Ascending aorta (tissue), 2 donors: Measurements from ENCODE around the gene NF1. TPM values are rescaled to one million over a fixed set of nuclear protein-coding genes. Genes with fewer than 3 reads are reported as not detected.

Source experiments
- DNase-seq, 2 donors: peaks; one replicate each; pipeline ENCODE4 v3.0.0-alpha.2; 2019; ENCODE audit warnings: low spot score in 2 of 2
- H3K27ac ChIP-seq, 2 donors: fragments of 200-600 bp; sonication (generic); one replicate each; pipeline ENCODE4 v1.5.1; 2016 to 2017; ENCODE audit warnings: mild to moderate bottlenecking in 1 of 2
- H3K27me3 ChIP-seq: fragments of 200-600 bp; sonication (generic); one replicate; pipeline ENCODE4 v1.5.1; 2017
- H3K36me3 ChIP-seq, 2 donors: fragments of 200-600 bp; sonication (generic); one replicate each; pipeline ENCODE4 v1.5.1; 2016
- H3K4me1 ChIP-seq, 2 donors: fragments of 200-600 bp; sonication (generic); one replicate each; pipeline ENCODE4 v1.5.1; 2016 to 2017; ENCODE audit warnings: mild to moderate bottlenecking in 1 of 2
- H3K4me3 ChIP-seq, 2 donors: fragments of 200-600 bp; sonication (generic); one replicate each; pipeline ENCODE4 v1.5.1; 2016 to 2017; ENCODE audit warnings: mild to moderate bottlenecking in 1 of 2
- H3K9me3 ChIP-seq, 2 donors: fragments of 200-600 bp; sonication (generic); one replicate each; pipeline ENCODE4 v1.5.1; 2016
- intact Hi-C: fragments of 100-400 bp; cut with DNase I; formaldehyde crosslinking; loops from one replicate; pipeline ENCODE4 v1.15.1; 2023
- total RNA-seq: library from RNA; depleted of rRNA; stranded (reverse); fragments of >200 nt; gene quantifications from one replicate; pipeline ENCODE4 v1.1.0, GENCODE V29; 2016
- TF ChIP-seq, protein P1 (sequence below), 3 experiments: fragments of 200-600 bp in 2 of 3; fragments of 450-650 bp in 1 of 3; sonication (generic) in 2 of 3; IDR thresholded peaks; one replicate each; pipeline ENCODE4 v1.5.1; 2016 to 2019; ENCODE audit warnings: antibody characterized with exemption in 3 of 3, mild to moderate bottlenecking in 1 of 3, moderate library complexity in 1 of 3

The NF1 gene
- total RNA-seq, 1 donor from 2014 or later = 25.0 TPM

DNA sequence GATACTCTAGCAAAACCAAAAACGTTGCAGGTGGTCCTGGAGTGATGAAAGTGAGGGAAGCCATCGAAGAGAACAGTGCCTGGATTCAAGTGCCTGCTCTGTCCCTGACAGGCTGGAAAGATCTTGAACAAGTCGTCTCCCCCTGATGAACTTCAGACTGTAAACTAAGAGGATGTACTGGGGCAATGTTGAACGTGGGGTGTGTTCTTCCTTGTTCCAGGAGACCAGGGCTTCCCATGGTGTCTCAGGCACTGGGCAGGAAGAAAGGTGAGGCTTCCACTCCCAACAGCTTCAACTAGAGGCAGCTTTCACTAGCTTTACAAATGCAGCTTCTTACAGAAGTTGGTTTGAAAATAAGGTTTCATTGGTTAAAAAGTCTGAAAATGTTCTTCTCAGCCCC is 21.4 kb upstream of the NF1 start:
- TF ChIP-seq, protein P1, sequence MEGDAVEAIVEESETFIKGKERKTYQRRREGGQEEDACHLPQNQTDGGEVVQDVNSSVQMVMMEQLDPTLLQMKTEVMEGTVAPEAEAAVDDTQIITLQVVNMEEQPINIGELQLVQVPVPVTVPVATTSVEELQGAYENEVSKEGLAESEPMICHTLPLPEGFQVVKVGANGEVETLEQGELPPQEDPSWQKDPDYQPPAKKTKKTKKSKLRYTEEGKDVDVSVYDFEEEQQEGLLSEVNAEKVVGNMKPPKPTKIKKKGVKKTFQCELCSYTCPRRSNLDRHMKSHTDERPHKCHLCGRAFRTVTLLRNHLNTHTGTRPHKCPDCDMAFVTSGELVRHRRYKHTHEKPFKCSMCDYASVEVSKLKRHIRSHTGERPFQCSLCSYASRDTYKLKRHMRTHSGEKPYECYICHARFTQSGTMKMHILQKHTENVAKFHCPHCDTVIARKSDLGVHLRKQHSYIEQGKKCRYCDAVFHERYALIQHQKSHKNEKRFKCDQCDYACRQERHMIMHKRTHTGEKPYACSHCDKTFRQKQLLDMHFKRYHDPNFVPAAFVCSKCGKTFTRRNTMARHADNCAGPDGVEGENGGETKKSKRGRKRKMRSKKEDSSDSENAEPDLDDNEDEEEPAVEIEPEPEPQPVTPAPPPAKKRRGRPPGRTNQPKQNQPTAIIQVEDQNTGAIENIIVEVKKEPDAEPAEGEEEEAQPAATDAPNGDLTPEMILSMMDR (IDR thresholded peaks at IDR 0.05) = no peak
- intact Hi-C loops = no loop called here
- no peaks in the 10 kb centered on the region for H3K27me3 ChIP-seq
- H3K36me3 ChIP-seq = peaks cover 0 to 4% of the 10 kb centered on the region in 2 donors
- H3K4me1 ChIP-seq = no peaks in the 10 kb centered on the region
- H3K4me3 ChIP-seq = no peak overlapping the region
- DNase-seq = peak in 1 of 2 donors; percentile 24
- no peak overlapping the region for H3K27ac ChIP-seq
- no peaks in the 10 kb centered on the region for H3K9me3 ChIP-seq

DNA sequence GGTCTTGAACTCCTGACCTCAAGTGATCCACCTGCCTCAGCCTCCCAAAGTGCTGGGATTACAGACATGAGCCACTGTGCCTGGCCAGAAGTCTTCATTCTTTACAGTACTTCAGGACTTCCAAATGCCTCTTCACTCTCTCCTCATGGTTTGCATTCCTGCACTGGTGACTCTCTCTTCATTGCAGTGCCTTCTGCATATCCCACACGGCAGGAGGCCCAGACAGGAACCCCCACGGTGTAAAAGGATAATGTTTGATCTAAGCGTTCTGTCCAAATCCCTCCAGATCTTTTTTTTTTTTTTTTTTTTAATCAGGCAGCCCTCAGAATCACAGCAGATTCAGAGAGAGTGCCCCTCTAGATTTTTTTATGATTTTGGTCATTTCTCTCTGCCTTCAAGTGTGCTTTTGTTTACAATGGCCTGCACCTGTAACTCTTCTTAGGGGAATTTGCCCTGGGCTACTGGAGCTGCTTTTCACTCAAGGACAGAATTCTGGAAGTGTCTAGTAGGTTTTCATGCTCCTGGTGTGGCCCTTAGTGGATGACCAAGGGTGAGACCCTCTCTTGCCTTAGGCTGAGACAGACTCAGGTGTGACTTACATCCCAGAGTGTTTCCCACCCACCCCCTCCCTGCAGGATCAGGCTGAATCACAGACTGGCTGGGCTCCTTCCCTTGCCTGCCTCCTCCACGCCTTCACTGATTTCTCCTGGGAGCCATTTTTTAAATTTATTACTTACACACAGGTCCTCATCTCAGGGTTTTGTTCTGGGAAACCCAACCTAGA is 19.8 kb upstream of the NF1 start:
- peak in 1 of 2 donors; percentile 5 for DNase-seq

DNA sequence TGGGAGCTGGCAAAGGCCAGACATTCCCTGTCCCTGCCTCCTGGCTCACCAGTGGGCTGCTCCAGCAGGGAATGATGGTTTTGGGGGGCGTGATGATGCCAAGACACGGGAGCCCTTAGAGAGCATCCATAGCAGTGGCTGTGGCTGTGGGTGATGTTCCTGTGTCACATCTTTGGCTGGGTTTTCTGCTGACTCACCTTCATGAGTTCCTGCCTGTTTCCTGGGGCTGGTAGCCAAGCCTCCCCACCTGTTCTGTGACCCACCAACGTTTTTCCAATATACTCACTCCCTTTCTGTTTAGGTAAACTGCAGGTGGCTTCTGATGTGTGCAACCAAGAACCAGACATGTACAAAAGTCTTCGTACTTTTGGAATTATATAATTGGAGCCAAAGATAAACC is 16.5 kb upstream of the NF1 start:
- intact Hi-C loops = no loop called here
- no peak overlapping the region for H3K4me3 ChIP-seq
- H3K4me1 ChIP-seq = no peaks in the 10 kb centered on the region
- H3K27me3 ChIP-seq = no peaks in the 10 kb centered on the region
- no peak for DNase-seq
- H3K36me3 ChIP-seq = no peaks in the 10 kb centered on the region
- no peak overlapping the region for H3K27ac ChIP-seq
- no peaks in the 10 kb centered on the region for H3K9me3 ChIP-seq
- TF ChIP-seq, protein P1 (IDR thresholded peaks at IDR 0.05) = no peak

More for the DNA sequence above, 19.8 kb upstream of the NF1 start:
- peaks cover 0 to 4% of the 10 kb centered on the region in 2 donors for H3K36me3 ChIP-seq
- TF ChIP-seq, protein P1 (IDR thresholded peaks at IDR 0.05) = no peak
- intact Hi-C loops = no loop called here
- H3K27ac ChIP-seq = no peak overlapping the region
- no peaks in the 10 kb centered on the region for H3K27me3 ChIP-seq
- no peaks in the 10 kb centered on the region for H3K4me1 ChIP-seq
- H3K9me3 ChIP-seq = no peaks in the 10 kb centered on the region
- no peak overlapping the region for H3K4me3 ChIP-seq

- Histone ChIP-seq H3K9me3 (no peaks in the 10 kb centered on the region), H3K36me3 (no peaks in the 10 kb centered on the region), H3K4me1 (no peaks in the 10 kb centered on the region), H3K27me3 (no peaks in the 10 kb centered on the region), H3K4me3 (no peak overlapping the region), H3K27ac (no peak overlapping the region)
- intact Hi-C loops = no loop called here
- no peak for DNase-seq
- TF ChIP-seq, protein P1 (IDR thresholded peaks at IDR 0.05) = no peak
These were observed 15.0 kb upstream of the NF1 start for GRCh38 chr17:31079731-31080130.

- Histone ChIP-seq H3K36me3 (no peaks in the 10 kb centered on the region), H3K4me1 (no peaks in the 10 kb centered on the region), H3K9me3 (no peaks in the 10 kb centered on the region), H3K4me3 (no peak overlapping the region), H3K27me3 (no peaks in the 10 kb centered on the region), H3K27ac (no peak overlapping the region)
- intact Hi-C loops = no loop called here
- TF ChIP-seq, protein P1 (IDR thresholded peaks at IDR 0.05) = no peak
- no peak for DNase-seq
These were observed 9.2 kb upstream of the NF1 start for GRCh38 chr17:31085563-31085962.
